Right lobe of liver (tissue), 4 donors: ENCODE data around the gene SEPTIN2.
"Not testable (repeated sequence)": the region's sequence is repeated elsewhere in the genome, so short reads cannot be mapped to it uniquely, and the experiment has no call there.

Experiments used
- CTCF ChIP-seq, 4 donors: fragments of 200-600 bp in 3 of 4; fragments of 450-650 bp in 1 of 4; IDR thresholded peaks; one replicate each; pipeline versions ENCODE4 v1.5.1 to v1.8.0; 2016 to 2022; ENCODE audit warnings: antibody characterized with exemption in 4 of 4, mild to moderate bottlenecking in 2 of 4
- POLR2A ChIP-seq: fragments of 450-650 bp; IDR thresholded peaks from one replicate; pipeline ENCODE4 v1.6.1; 2017; ENCODE audit warnings: antibody characterized with exemption, mild to moderate bottlenecking
- donor health status: DM: no; HTN: no; CAD: no.
- donor health status: DM: no; HTN: no; CAD: no.
- donor health status: DM: no; HTN: yes; CAD: no.

DNA sequence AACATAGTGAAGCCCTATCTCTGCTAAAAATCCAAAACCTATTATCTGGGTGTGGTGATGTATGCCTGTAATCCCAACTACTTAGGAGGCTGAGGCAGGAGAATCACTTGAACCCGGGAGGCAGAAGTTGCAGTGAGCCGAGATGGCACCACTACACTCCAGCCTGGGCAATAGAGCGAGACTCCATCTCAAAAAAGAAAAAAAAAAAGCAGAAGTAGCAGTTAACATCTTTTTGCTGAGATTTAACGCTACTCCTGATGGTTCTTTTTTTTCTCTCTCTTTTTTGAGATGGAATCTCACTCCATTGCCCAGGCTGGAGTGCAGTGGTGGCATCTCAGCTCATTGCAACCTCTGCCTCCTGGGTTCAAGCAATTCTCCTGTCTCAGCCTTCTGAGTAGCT, 77.0 kb downstream of the SEPTIN2 start:
- TF ChIP-seq CTCF (IDR thresholded peaks at IDR 0.05); POLR2A: not testable (repeated sequence)
